Mesenchymal stem cell (in vitro differentiated cells and primary cell): ENCODE results near the gene COL11A2.

Experiments
- DNase-seq: peaks from one replicate; pipeline ENCODE4 v3.0.0-alpha.2; 2013
- H2AFZ ChIP-seq: one replicate; pipeline ENCODE4 v1.6.1; 2013; ENCODE audit warnings: low read depth, mild to moderate bottlenecking, control low read depth, inconsistent platforms, low read length, moderate library complexity
- H2AK5ac ChIP-seq: 2 replicates; pipeline ENCODE4 v1.6.1; 2013; ENCODE audit warnings: low read length, moderate library complexity, mild to moderate bottlenecking, inconsistent platforms; ENCODE audit not compliant: severe bottlenecking
- H2BK120ac ChIP-seq: one replicate; pipeline ENCODE4 v1.6.1; 2013; ENCODE audit warnings: low read depth, mild to moderate bottlenecking, inconsistent platforms, low read length, moderate library complexity
- H2BK12ac ChIP-seq, 2 experiments: one replicate each; pipeline ENCODE4 v1.6.1; 2013; ENCODE audit warnings: inconsistent platforms in 2 of 2, low read length in 2 of 2, mild to moderate bottlenecking in 2 of 2, moderate library complexity in 2 of 2, control low read depth in 1 of 2
- H2BK15ac ChIP-seq: one replicate; pipeline ENCODE4 v1.6.1; 2013; ENCODE audit warnings: mild to moderate bottlenecking, low read depth, inconsistent platforms; ENCODE audit not compliant: poor library complexity, severe bottlenecking
- H2BK5ac ChIP-seq: 2 replicates; pipeline ENCODE4 v1.6.1; 2013; ENCODE audit warnings: low read depth, mild to moderate bottlenecking, low read length, control low read depth, inconsistent platforms; ENCODE audit not compliant: poor library complexity, severe bottlenecking
- H3K14ac ChIP-seq, 2 experiments: one replicate each; pipeline ENCODE4 v1.6.1; 2013; ENCODE audit warnings: inconsistent platforms in 2 of 2, low read length in 2 of 2, control low read depth in 1 of 2, mild to moderate bottlenecking in 1 of 2, moderate library complexity in 1 of 2
- H3K18ac ChIP-seq, 2 experiments: one replicate each; pipeline ENCODE4 v1.6.1; 2013; ENCODE audit warnings: inconsistent platforms in 2 of 2, low read length in 2 of 2, control low read depth in 1 of 2, low read depth in 1 of 2, mild to moderate bottlenecking in 1 of 2
- H3K23ac ChIP-seq, 2 experiments: one replicate each; pipeline ENCODE4 v1.6.1; 2013; ENCODE audit warnings: inconsistent platforms in 2 of 2, low read length in 2 of 2, mild to moderate bottlenecking in 2 of 2, moderate library complexity in 2 of 2, control low read depth in 1 of 2
- H3K27ac ChIP-seq: 2 replicates; pipeline ENCODE4 v1.5.1; 2013; ENCODE audit warnings: mild to moderate bottlenecking, moderate library complexity, low read length, control low read depth, inconsistent platforms; ENCODE audit not compliant: poor library complexity, severe bottlenecking
- H3K27me3 ChIP-seq, 2 experiments: 2 replicates each; pipeline versions ENCODE4 v1.6.1 to v1.7.0; 2013; ENCODE audit warnings: low read length in 2 of 2, mild to moderate bottlenecking in 2 of 2, moderate library complexity in 2 of 2, control low read depth in 1 of 2, inconsistent platforms in 1 of 2; ENCODE audit not compliant: control insufficient read depth in 1 of 2, insufficient read depth in 1 of 2
- H3K36me3 ChIP-seq, 2 experiments: 2 replicates each; pipeline versions ENCODE4 v1.6.1 to v1.7.0; 2013; ENCODE audit warnings: low read length in 2 of 2, control low read depth in 1 of 2, inconsistent platforms in 1 of 2, low read depth in 1 of 2, mild to moderate bottlenecking in 1 of 2; ENCODE audit not compliant: insufficient read depth in 2 of 2, control insufficient read depth in 1 of 2
- H3K4ac ChIP-seq, 2 experiments: one replicate each; pipeline ENCODE4 v1.6.1; 2013; ENCODE audit warnings: inconsistent platforms in 2 of 2, low read length in 2 of 2, mild to moderate bottlenecking in 2 of 2, moderate library complexity in 2 of 2, control low read depth in 1 of 2, low read depth in 1 of 2
- H3K4me1 ChIP-seq: 2 replicates; pipeline ENCODE4 v1.6.1; 2013; ENCODE audit warnings: low read depth, low read length, control low read depth; ENCODE audit not compliant: control insufficient read depth, insufficient read depth
- H3K4me2 ChIP-seq: 2 replicates; pipeline ENCODE4 v1.6.1; 2013; ENCODE audit warnings: low read length, mild to moderate bottlenecking, inconsistent platforms; ENCODE audit not compliant: poor library complexity, severe bottlenecking
- H3K4me3 ChIP-seq, 2 experiments: 2 replicates each; pipeline versions ENCODE4 v1.5.1 to v1.7.0; 2013; ENCODE audit warnings: low read length in 2 of 2, mild to moderate bottlenecking in 2 of 2, control low read depth in 1 of 2, low read depth in 1 of 2; ENCODE audit not compliant: insufficient read depth in 1 of 2
- H3K79me1 ChIP-seq: replicated peaks from 2 replicates; pipeline ENCODE4 v1.6.1; 2013; ENCODE audit warnings: mild to moderate bottlenecking, control low read depth, low read length, inconsistent platforms; ENCODE audit not compliant: poor library complexity, severe bottlenecking
- H3K9ac ChIP-seq: 2 replicates; pipeline ENCODE4 v1.7.0; 2013; ENCODE audit warnings: mild to moderate bottlenecking, low read length, moderate library complexity
- H3K9me3 ChIP-seq: 2 replicates; pipeline ENCODE4 v1.7.0; 2013; ENCODE audit warnings: mild to moderate bottlenecking, low read length; ENCODE audit not compliant: control insufficient read depth
- H4K8ac ChIP-seq: one replicate; pipeline ENCODE4 v1.6.1; 2013; ENCODE audit warnings: inconsistent platforms, mild to moderate bottlenecking, low read length, moderate library complexity
- H4K91ac ChIP-seq: one replicate; pipeline ENCODE4 v1.6.1; 2013; ENCODE audit warnings: mild to moderate bottlenecking, low read length, inconsistent platforms
- WGBS: methylation state at CpG from one replicate; pipeline ENCODE4 v1.1.7; 2013; ENCODE audit warnings: mixed read lengths; 5-methylcytosine and 5-hydroxymethylcytosine counted together

COL11A2 gene

DNA sequence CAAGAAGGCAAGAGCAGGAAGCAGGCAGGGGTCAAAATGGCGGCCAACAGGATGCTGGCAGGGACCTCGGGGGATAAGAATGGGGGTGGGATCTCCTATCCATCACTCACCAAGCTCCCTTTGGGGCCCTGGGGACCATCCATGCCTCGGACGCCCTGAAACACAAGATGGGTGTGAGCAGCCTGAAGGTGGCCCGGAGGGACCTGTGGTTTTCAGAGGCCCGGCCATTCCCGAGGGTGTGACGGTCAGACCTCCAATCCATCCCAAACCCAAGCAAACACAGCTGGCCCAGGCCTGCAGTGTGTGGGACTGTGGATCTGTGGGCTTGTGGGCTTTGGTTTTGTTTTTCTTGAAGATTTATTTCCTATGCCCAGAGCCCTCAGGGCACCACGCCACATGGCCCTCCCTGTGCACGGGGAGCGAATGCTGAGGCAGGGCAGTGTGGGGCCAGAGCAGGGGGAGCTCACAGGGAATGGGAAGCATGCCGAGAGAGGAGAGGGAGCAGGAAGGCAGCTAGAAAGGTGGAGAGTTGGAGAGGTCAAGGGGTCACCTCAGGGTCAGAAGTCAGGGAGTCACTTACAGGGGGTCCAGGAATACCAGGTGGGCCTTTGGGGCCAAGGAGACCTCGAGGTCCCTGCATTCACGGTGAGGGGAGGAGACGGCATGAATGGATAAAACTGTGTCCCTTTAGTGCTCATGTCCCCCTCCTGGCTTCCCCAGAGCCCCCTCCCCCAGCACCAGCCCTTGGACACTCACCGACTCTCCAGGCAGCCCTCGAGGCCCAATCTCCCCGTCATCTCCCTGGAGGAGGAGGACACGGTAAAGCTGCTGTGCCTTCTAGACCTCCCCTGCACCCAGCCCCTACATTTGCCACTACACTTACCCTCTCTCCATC is 14.5 kb downstream of the COL11A2 start:
- no peak overlapping the region for H2BK120ac ChIP-seq
- H2AK5ac ChIP-seq = no peak overlapping the region
- peaks cover 2% of the 10 kb centered on the region for H3K4me1 ChIP-seq
- H3K4me3 ChIP-seq = no peak overlapping the region
- H2AFZ ChIP-seq = no peak overlapping the region
- no peak overlapping the region for H3K14ac ChIP-seq
- H2BK12ac ChIP-seq = no peak overlapping the region
- no peaks in the 10 kb centered on the region for H3K79me1 ChIP-seq
- 83% methylated on average over 16 of the region's 19 CpGs for WGBS
- H3K4ac ChIP-seq = no peak overlapping the region
- DNase-seq = no peak
- H3K27ac ChIP-seq = no peak overlapping the region
- H3K9ac ChIP-seq = no peak overlapping the region
- peaks cover 28 to 33% of the 10 kb centered on the region in 2 experiments for H3K27me3 ChIP-seq
- H3K18ac ChIP-seq = no peak overlapping the region
- no peak overlapping the region for H3K23ac ChIP-seq
- no peaks in the 10 kb centered on the region for H3K36me3 ChIP-seq
- no peak overlapping the region for H2BK5ac ChIP-seq
- H3K9me3 ChIP-seq = no peaks in the 10 kb centered on the region
- no peak overlapping the region for H4K91ac ChIP-seq
- no peak overlapping the region for H2BK15ac ChIP-seq
- H3K4me2 ChIP-seq = no peak overlapping the region
- no peak overlapping the region for H4K8ac ChIP-seq

- no peak overlapping the region for H2BK12ac ChIP-seq
- no peak overlapping the region for H3K27ac ChIP-seq
- no peak overlapping the region for H3K9ac ChIP-seq
- H3K14ac ChIP-seq = no peak overlapping the region
- peaks cover 28 to 34% of the 10 kb centered on the region in 2 experiments for H3K27me3 ChIP-seq
- no peak overlapping the region for H3K4me2 ChIP-seq
- H3K18ac ChIP-seq = no peak overlapping the region
- no peak overlapping the region for H3K4me3 ChIP-seq
- H2BK5ac ChIP-seq = no peak overlapping the region
- no peaks in the 10 kb centered on the region for H3K79me1 ChIP-seq
- no peaks in the 10 kb centered on the region for H3K36me3 ChIP-seq
- H2BK120ac ChIP-seq = no peak overlapping the region
- H2AFZ ChIP-seq = no peak overlapping the region
- H3K23ac ChIP-seq = no peak overlapping the region
- peaks cover 2% of the 10 kb centered on the region for H3K4me1 ChIP-seq
- WGBS = 83% methylated on average over 7 of the region's 7 CpGs
- H3K9me3 ChIP-seq = no peaks in the 10 kb centered on the region
- no peak overlapping the region for H3K4ac ChIP-seq
- no peak overlapping the region for H4K91ac ChIP-seq
- DNase-seq = no peak
- no peak overlapping the region for H2BK15ac ChIP-seq
- no peak overlapping the region for H4K8ac ChIP-seq
- no peak overlapping the region for H2AK5ac ChIP-seq
Measured at GRCh38 chr6:33176906-33177305, 15.4 kb downstream of the COL11A2 start.

GRCh38 chr6:33175436-33176069 is 16.7 kb downstream of the COL11A2 start:
- H4K8ac ChIP-seq = no peak overlapping the region
- WGBS = 79% methylated on average over 8 of the region's 10 CpGs

GRCh38 chr6:33174784-33175183 is 17.5 kb downstream of the COL11A2 start:
- Histone ChIP-seq H3K4ac (no peak overlapping the region), H2BK15ac (no peak overlapping the region), H2BK5ac (no peak overlapping the region), H2AK5ac (no peak overlapping the region), H3K9ac (no peak overlapping the region), H2AFZ (no peak overlapping the region), H3K36me3 (no peaks in the 10 kb centered on the region), H2BK12ac (no peak overlapping the region), H3K23ac (no peak overlapping the region), H4K8ac (no peak overlapping the region), H3K9me3 (no peaks in the 10 kb centered on the region), H3K18ac (no peak overlapping the region), H4K91ac (no peak overlapping the region), H3K4me2 (no peak overlapping the region), H3K27ac (no peak overlapping the region), H3K14ac (no peak overlapping the region), H3K27me3 (peaks cover 25 to 34% of the 10 kb centered on the region in 2 experiments), H2BK120ac (no peak overlapping the region), H3K79me1 (no peaks in the 10 kb centered on the region), H3K4me1 (peaks cover 2% of the 10 kb centered on the region), H3K4me3 (no peak overlapping the region)
- DNase-seq = no peak
- WGBS = 90% methylated on average over 4 of the region's 4 CpGs

More at GRCh38 chr6:33175436-33176069, 16.7 kb downstream of the COL11A2 start:
- H3K14ac ChIP-seq = no peak overlapping the region
- H3K4me1 ChIP-seq = peaks cover 2% of the 10 kb centered on the region
- no peak overlapping the region for H2AK5ac ChIP-seq
- H3K4ac ChIP-seq = no peak overlapping the region
- H3K18ac ChIP-seq = no peak overlapping the region
- no peak overlapping the region for H2BK5ac ChIP-seq
- no peak overlapping the region for H2BK120ac ChIP-seq
- no peaks in the 10 kb centered on the region for H3K9me3 ChIP-seq
- H2BK15ac ChIP-seq = no peak overlapping the region
- H3K79me1 ChIP-seq = no peaks in the 10 kb centered on the region
- H4K91ac ChIP-seq = no peak overlapping the region
- H3K23ac ChIP-seq = no peak overlapping the region
- no peak overlapping the region for H2AFZ ChIP-seq
- H3K27ac ChIP-seq = no peak overlapping the region
- H3K27me3 ChIP-seq = peaks cover 28 to 34% of the 10 kb centered on the region in 2 experiments
- DNase-seq = no peak
- no peak overlapping the region for H2BK12ac ChIP-seq
- H3K36me3 ChIP-seq = no peaks in the 10 kb centered on the region
- no peak overlapping the region for H3K4me3 ChIP-seq
- no peak overlapping the region for H3K4me2 ChIP-seq
- no peak overlapping the region for H3K9ac ChIP-seq
